Stimulated activated naive CD8-positive, alpha-beta T cell treated with anti-CD3 and anti-CD28 coated beads, Interleukin-15, Interleukin-2, amounts not matched to agents 100 ng/mL and 50 ng/mL, for 24 hours (primary cell): ENCODE data around the gene ARL5A.

ENCODE experiments used
- H3K27ac Mint-ChIP-seq: one replicate; pipeline ENCODE4 v1.8.0; 2021; ENCODE audit warnings: mild to moderate bottlenecking, mixed read lengths
- H3K27me3 Mint-ChIP-seq: one replicate; pipeline ENCODE4 v1.8.0; 2021; ENCODE audit warnings: mixed read lengths
- H3K36me3 Mint-ChIP-seq: one replicate; pipeline ENCODE4 v1.8.0; 2021; ENCODE audit warnings: low read depth, mixed read lengths
- H3K4me1 Mint-ChIP-seq: one replicate; pipeline ENCODE4 v1.8.0; 2021; ENCODE audit warnings: low read depth, mixed read lengths
- H3K4me3 Mint-ChIP-seq: one replicate; pipeline ENCODE4 v1.8.0; 2021; ENCODE audit warnings: mild to moderate bottlenecking, mixed read lengths
- H3K9me3 Mint-ChIP-seq: one replicate; pipeline ENCODE4 v1.8.0; 2021; ENCODE audit warnings: mixed read lengths

Gene ARL5A

GRCh38 chr2:151845884-151846283, 17.7 kb upstream of the ARL5A start:
- H3K27ac Mint-ChIP-seq = no peak overlapping the region
- H3K9me3 Mint-ChIP-seq = no peaks in the 10 kb centered on the region

GRCh38 chr2:151845481-151845880, 17.3 kb upstream of the ARL5A start:
- H3K27ac Mint-ChIP-seq = no peak overlapping the region
- no peaks in the 10 kb centered on the region for H3K9me3 Mint-ChIP-seq
- no peak overlapping the region for H3K4me3 Mint-ChIP-seq
- H3K27me3 Mint-ChIP-seq = no peaks in the 10 kb centered on the region
- H3K4me1 Mint-ChIP-seq = peaks cover 7% of the 10 kb centered on the region
- H3K36me3 Mint-ChIP-seq = no peaks in the 10 kb centered on the region

More at GRCh38 chr2:151845884-151846283, 17.7 kb upstream of the ARL5A start:
- no peak overlapping the region for H3K4me3 Mint-ChIP-seq
- no peaks in the 10 kb centered on the region for H3K27me3 Mint-ChIP-seq
- H3K4me1 Mint-ChIP-seq = peaks cover 7% of the 10 kb centered on the region
- no peaks in the 10 kb centered on the region for H3K36me3 Mint-ChIP-seq

GRCh38 chr2:151844211-151844896, 16.1 kb upstream of the ARL5A start:
- no peak overlapping the region for H3K27ac Mint-ChIP-seq

DNA sequence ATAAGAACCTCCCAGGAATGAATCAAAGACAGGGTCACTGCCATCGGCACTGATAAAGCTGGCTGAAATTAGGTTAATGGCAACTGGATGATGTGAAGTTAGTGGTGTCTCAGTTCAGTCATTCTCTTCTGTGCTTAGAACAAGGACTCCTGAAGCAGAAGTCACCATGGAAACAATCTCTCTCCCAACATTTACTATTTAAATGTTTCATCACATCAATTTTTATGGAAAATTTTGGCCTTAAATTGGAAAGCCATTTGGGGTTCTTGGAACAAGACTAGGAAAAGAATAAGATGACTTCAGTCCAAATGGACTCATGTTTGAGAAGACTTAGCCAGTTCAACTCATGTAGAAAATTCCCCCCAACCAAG, 15.5 kb upstream of the ARL5A start:
- H3K36me3 Mint-ChIP-seq = no peaks in the 10 kb centered on the region
- H3K27ac Mint-ChIP-seq = no peak overlapping the region
- H3K27me3 Mint-ChIP-seq = no peaks in the 10 kb centered on the region
- H3K9me3 Mint-ChIP-seq = no peaks in the 10 kb centered on the region
- H3K4me3 Mint-ChIP-seq = no peak overlapping the region
- peaks cover 7% of the 10 kb centered on the region for H3K4me1 Mint-ChIP-seq

More at GRCh38 chr2:151844211-151844896, 16.1 kb upstream of the ARL5A start:
- H3K9me3 Mint-ChIP-seq = no peaks in the 10 kb centered on the region
- peaks cover 7% of the 10 kb centered on the region for H3K4me1 Mint-ChIP-seq
- H3K27me3 Mint-ChIP-seq = no peaks in the 10 kb centered on the region
- no peaks in the 10 kb centered on the region for H3K36me3 Mint-ChIP-seq
- no peak overlapping the region for H3K4me3 Mint-ChIP-seq

- Mint-ChIP-seq H3K4me1 (peaks cover 7% of the 10 kb centered on the region), H3K4me3 (no peak overlapping the region), H3K9me3 (no peaks in the 10 kb centered on the region), H3K27ac (no peak overlapping the region), H3K27me3 (no peaks in the 10 kb centered on the region), H3K36me3 (no peaks in the 10 kb centered on the region)
These were observed 14.8 kb upstream of the ARL5A start for GRCh38 chr2:151842830-151843690.

GRCh38 chr2:151841047-151841424, 12.8 kb upstream of the ARL5A start:
- Mint-ChIP-seq H3K36me3 (no peaks in the 10 kb centered on the region), H3K9me3 (no peaks in the 10 kb centered on the region), H3K4me1 (peaks cover 7% of the 10 kb centered on the region), H3K4me3 (no peak overlapping the region), H3K27ac (no peak overlapping the region), H3K27me3 (no peaks in the 10 kb centered on the region)

- no peaks in the 10 kb centered on the region for H3K36me3 Mint-ChIP-seq
- H3K27me3 Mint-ChIP-seq = no peaks in the 10 kb centered on the region
- H3K4me3 Mint-ChIP-seq = no peak overlapping the region
- H3K27ac Mint-ChIP-seq = no peak overlapping the region
- H3K4me1 Mint-ChIP-seq = peaks cover 7% of the 10 kb centered on the region
- H3K9me3 Mint-ChIP-seq = no peaks in the 10 kb centered on the region
These were observed 12.2 kb upstream of the ARL5A start for GRCh38 chr2:151840216-151841046.

DNA sequence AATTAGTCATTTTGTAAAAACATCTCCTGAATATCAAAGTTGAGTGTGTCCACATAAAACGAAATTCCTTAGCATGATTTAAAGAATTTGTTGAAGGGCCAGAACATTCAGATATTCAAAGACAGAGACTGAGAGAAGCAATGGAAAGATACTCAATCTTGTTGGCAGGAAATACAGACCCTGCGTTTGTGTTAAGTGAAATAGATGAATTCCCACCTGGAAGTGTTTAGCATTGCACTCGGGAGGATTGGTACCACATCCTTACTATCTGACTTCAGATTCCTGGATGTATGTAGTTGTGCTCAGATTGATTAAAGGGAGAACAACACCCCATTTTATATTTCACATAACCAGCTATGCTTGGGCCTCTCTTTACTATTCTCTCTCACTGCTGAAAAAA, 9.7 kb upstream of the ARL5A start:
- H3K4me3 Mint-ChIP-seq = no peak overlapping the region
- no peak overlapping the region for H3K27ac Mint-ChIP-seq
- H3K9me3 Mint-ChIP-seq = no peaks in the 10 kb centered on the region
- H3K27me3 Mint-ChIP-seq = no peaks in the 10 kb centered on the region
- no peaks in the 10 kb centered on the region for H3K36me3 Mint-ChIP-seq
- H3K4me1 Mint-ChIP-seq = no peaks in the 10 kb centered on the region

DNA sequence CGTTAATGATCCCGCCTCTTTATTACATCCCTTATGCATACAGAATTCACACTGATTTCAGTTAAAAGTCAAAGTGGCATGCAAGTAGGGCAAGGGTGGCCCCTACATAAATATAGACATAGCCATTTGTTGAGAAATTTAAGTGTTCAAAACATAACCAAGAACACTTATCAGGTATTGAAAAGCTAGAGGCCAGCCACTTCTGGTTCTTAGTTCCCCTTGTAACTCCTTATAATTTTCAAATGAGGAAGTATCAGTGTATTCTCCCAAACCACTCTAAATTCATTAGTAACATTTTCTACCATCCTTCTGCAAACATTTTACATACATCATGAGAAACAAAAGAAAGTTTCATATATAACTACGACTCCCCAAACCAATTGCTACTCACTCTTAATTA, 5.8 kb upstream of the ARL5A start:
- no peaks in the 10 kb centered on the region for H3K27me3 Mint-ChIP-seq
- no peak overlapping the region for H3K27ac Mint-ChIP-seq
- H3K4me3 Mint-ChIP-seq = no peak overlapping the region
- peaks cover under 1% of the 10 kb centered on the region for H3K4me1 Mint-ChIP-seq
- H3K9me3 Mint-ChIP-seq = no peaks in the 10 kb centered on the region
- H3K36me3 Mint-ChIP-seq = no peaks in the 10 kb centered on the region

DNA sequence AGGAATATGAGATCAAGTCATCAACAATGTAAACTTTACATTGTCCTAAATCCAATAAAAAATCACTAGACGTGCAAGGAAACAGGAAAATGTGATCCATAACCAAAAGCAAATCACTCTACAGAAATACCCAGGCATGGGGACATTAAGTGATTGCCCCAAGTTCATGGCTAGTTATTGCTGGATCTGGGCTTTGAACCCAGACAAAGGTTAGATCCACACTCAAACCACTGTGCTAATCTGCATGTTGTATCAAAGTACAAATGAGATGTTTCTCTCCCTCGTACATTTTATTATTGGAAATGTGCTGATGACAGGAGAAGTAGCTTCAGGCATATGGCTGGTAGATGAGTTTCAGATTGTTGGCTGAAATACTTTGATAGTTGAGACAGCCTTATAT, 2.7 kb upstream of the ARL5A start:
- H3K27me3 Mint-ChIP-seq = no peaks in the 10 kb centered on the region
- no peak overlapping the region for H3K27ac Mint-ChIP-seq
- peaks cover 7% of the 10 kb centered on the region for H3K36me3 Mint-ChIP-seq
- no peak overlapping the region for H3K4me3 Mint-ChIP-seq
- no peaks in the 10 kb centered on the region for H3K9me3 Mint-ChIP-seq
- peaks cover 25% of the 10 kb centered on the region for H3K4me1 Mint-ChIP-seq

DNA sequence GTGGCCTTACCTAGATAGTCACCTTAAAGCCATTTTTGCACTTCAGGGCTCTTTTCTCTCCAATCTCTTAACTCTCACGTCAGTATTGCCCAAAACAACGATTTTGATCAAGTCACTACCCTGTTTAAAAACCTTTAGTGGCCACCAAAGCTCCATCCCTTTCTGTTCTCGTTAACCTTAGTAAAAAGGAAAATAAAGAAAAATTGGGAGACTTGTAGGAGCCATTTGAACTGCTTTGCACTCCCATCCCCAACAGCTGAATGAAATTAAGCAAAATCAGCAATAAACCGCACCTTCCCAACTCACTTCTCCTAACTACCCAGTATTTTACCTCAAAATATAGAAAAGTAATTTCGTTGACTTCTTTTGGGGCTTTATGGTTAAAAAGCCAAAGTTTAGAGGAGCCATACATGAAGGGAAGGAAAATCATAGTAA, 686 bp upstream of the ARL5A start:
- H3K9me3 Mint-ChIP-seq = no peaks in the 10 kb centered on the region
- peak overlapping the region; percentile 98 for H3K27ac Mint-ChIP-seq
- H3K4me1 Mint-ChIP-seq = peaks cover 45% of the 10 kb centered on the region
- H3K4me3 Mint-ChIP-seq = peak overlapping the region; percentile 98
- H3K27me3 Mint-ChIP-seq = no peaks in the 10 kb centered on the region
- H3K36me3 Mint-ChIP-seq = peaks cover 8% of the 10 kb centered on the region

- Mint-ChIP-seq H3K4me3 (peak overlapping the region; percentile 98), H3K4me1 (peaks cover 58% of the 10 kb centered on the region), H3K27me3 (no peaks in the 10 kb centered on the region), H3K27ac (peak overlapping the region; percentile 89), H3K9me3 (no peaks in the 10 kb centered on the region), H3K36me3 (peaks cover 18% of the 10 kb centered on the region)
These were observed 568 bp downstream of the ARL5A start for GRCh38 chr2:151827564-151828142.

- H3K4me3 Mint-ChIP-seq = peak overlapping the region; percentile 98
- H3K4me1 Mint-ChIP-seq = peaks cover 65% of the 10 kb centered on the region
- no peaks in the 10 kb centered on the region for H3K27me3 Mint-ChIP-seq
- no peak overlapping the region for H3K27ac Mint-ChIP-seq
- H3K36me3 Mint-ChIP-seq = peaks cover 25% of the 10 kb centered on the region
- H3K9me3 Mint-ChIP-seq = no peaks in the 10 kb centered on the region
These were observed 1.5 kb downstream of the ARL5A start for GRCh38 chr2:151826737-151827157.

- Mint-ChIP-seq H3K4me3 (no peak overlapping the region), H3K9me3 (no peaks in the 10 kb centered on the region), H3K27me3 (no peaks in the 10 kb centered on the region), H3K4me1 (peaks cover 82% of the 10 kb centered on the region), H3K27ac (no peak overlapping the region), H3K36me3 (peaks cover 33% of the 10 kb centered on the region)
These were observed 3.3 kb downstream of the ARL5A start for GRCh38 chr2:151824886-151825285.
